Inferior parietal cortex (tissue), 1 donor: Measurements from ENCODE around the gene ASIC4.
A peak's percentile ranks its signal among the peaks of the same experiment; 100 is the strongest.

Experiments
- DNase-seq: peaks from one replicate; pipeline ENCODE4 v3.0.0-alpha.2; 2016; ENCODE audit errors: extremely low spot score

ASIC4 gene

GRCh38 chr2:219515874-219516629, 1.8 kb downstream of the ASIC4 start:
- DNase-seq, result no peak

- DNase-seq, result no peak
Observed at GRCh38 chr2:219516888-219517287, 2.6 kb downstream of the ASIC4 start.

DNA sequence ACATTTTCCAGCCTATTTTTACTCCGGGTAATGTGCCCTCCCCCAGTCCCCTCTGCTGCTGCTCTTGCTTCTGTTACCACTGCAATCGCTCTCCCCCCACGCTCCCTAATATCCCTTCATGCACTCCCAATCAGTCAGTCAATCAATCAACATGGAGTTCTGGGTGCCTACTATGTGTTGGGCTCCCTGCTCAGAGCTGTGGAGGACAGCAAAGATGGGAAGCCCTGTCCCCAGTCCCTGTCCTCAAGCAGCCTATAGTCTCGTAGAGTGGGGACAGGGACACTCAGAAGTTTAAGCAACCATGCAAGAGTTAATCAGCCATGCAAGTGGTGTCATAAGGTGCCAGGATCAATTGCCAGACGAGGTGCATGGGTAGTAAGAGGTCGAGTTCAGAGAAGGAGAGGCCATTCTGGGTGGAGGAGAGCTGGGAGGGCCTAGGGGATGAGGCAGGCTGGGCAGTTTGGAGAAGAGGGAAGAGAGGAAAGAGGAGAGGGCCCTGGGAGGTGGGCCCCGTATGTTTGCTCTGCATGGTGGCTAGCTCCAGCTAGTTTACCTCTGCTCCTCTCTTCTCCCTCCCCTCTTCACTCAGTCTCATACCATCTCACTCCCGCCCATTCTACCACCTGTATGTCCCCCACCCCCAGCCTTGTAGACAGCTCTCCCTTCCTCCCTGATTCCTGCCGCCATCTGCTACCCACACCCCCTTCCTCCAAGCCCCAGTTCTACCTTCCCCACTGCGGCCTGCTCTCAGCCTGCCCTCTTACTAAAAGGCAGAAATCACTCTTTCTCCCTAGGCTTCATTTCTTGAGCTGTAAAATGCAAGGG, 3.9 kb downstream of the ASIC4 start:
- DNase-seq, result no peak

GRCh38 chr2:219519526-219519916, 5.2 kb downstream of the ASIC4 start:
- DNase-seq, result no peak

- DNase-seq, result no peak
Observed at GRCh38 chr2:219520079-219520478, 5.8 kb downstream of the ASIC4 start.

DNA sequence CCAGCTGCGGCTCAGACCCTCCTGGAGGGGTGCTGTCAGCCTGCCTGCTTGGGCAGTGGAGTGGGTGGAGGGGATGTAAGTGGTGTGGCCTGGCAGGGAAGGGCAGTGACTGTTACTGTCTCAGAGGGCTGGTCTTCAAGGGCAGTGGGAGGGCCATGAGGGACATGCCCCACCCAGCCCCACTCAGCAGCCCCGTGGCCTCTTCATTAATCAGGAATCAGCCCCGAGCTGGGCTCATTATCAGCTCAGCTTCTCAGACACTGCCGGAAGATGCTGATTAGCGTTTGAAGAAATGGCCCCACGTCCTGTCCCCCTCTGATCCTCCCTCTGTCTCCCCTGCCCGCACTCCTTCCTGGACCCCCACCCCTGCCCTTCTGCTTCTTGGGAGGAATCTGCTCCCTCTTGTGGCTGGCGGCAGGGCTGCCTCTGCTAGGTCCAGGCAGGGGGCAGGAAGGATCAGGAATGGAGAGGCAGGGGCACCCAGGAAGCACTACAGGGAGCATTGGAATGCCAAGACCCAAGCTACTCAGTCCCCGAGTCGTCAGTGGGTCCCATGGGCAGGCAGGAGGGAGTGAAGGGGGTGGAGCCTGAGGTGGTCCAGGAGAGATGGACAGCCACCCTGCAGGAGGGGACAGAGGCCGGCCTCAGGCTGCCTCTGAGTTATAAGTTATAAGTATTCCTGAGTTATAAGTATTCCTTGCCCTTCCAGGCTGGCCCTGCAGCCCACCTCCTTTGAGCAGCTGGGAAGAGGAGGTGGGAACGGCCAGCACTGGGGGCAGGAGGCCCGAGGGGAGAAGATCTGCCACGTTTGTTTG, 7.0 kb downstream of the ASIC4 start:
- no peak for DNase-seq

GRCh38 chr2:219522111-219523030, 8.1 kb downstream of the ASIC4 start:
- DNase-seq, result no peak

DNA sequence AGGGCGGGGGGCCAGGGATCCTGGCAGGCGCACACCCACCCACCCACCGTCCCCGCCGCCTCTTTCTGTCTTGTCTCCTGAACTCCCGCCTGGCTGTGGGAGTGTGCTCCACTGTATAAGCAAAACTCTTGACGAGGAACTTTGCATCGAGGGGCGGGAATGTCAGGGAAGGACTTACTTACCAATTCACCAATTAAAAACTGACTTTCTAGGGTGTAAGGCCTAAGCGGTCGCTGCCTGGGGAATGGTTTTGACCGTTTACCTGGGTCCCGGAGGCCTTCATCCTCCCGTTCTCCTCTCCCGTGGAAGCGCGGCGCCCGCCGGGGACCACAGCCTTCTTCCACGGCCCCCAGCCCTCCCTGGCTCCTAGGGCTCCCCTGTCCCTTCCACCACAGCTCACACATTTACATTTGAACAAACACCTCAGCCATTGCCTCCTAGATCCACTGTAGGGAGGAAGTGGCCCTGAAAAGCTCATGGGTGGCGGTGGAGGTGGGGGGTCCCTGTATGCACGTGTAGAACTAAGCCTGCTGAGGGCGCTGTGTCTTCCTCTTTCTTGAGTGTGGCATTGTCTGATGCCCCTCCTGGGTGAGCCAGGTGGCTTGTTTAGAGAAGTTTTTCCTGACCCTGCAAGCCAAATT, 8.9 kb downstream of the ASIC4 start:
- DNase-seq, result no peak

- DNase-seq, result no peak
Observed at GRCh38 chr2:219524817-219525216, 10.5 kb downstream of the ASIC4 start.

GRCh38 chr2:219525533-219526232, 11.4 kb downstream of the ASIC4 start:
- no peak for DNase-seq

GRCh38 chr2:219526320-219527075, 12.2 kb downstream of the ASIC4 start:
- DNase-seq, result no peak

- DNase-seq, result no peak
Observed at GRCh38 chr2:219527076-219527394, 12.8 kb downstream of the ASIC4 start.

DNA sequence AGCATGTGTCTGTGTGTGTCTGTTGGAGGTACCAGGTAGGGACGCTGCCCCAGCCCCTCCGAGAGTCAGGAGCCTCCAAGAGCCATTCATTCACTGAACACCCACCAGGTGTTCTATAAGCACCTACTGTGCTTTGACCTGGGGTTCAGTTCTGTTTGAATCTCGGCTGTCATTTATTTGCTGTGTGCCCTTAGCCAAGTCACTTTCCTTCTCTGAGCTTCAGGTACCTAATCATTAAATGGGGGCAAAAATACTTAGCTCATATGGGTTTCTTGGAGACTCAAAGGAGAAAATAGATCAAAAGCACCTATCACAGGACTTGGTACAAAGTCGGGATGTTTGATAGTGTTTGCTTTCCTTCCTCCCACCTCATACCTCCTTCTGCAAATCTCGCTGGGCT, 13.2 kb downstream of the ASIC4 start:
- DNase-seq, result no peak

GRCh38 chr2:219530048-219530963, 16.0 kb downstream of the ASIC4 start:
- DNase-seq, result peak; percentile 92

DNA sequence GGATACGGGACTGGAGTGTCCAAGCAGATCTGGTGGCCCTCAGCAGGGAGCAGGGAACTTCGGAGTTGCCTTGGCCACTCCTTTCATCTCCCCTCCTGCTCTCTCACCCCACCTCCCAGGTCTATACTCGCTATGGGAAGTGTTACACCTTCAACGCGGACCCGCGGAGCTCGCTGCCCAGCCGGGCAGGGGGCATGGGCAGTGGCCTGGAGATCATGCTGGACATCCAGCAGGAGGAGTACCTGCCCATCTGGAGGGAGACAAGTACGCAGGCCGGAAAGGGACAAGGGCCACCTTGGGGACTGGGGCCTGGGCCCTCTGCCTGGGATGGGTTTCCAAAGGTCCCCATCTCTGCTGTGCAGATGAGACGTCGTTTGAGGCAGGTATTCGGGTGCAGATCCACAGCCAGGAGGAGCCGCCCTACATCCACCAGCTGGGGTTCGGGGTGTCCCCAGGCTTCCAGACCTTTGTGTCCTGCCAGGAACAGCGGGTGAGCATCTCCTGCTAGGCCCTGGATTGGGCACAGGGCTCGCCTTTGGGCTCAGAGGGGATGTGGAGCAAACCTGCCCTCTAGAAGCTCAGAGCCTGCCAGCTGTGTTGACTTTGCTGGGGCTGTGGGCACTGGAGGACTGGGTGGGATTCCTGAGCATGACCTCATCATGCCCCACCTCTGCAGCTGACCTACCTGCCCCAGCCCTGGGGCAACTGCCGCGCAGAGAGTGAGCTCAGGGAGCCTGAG, 17.5 kb downstream of the ASIC4 start:
- no peak for DNase-seq

GRCh38 chr2:219532378-219532649, 18.0 kb downstream of the ASIC4 start:
- no peak for DNase-seq

DNA sequence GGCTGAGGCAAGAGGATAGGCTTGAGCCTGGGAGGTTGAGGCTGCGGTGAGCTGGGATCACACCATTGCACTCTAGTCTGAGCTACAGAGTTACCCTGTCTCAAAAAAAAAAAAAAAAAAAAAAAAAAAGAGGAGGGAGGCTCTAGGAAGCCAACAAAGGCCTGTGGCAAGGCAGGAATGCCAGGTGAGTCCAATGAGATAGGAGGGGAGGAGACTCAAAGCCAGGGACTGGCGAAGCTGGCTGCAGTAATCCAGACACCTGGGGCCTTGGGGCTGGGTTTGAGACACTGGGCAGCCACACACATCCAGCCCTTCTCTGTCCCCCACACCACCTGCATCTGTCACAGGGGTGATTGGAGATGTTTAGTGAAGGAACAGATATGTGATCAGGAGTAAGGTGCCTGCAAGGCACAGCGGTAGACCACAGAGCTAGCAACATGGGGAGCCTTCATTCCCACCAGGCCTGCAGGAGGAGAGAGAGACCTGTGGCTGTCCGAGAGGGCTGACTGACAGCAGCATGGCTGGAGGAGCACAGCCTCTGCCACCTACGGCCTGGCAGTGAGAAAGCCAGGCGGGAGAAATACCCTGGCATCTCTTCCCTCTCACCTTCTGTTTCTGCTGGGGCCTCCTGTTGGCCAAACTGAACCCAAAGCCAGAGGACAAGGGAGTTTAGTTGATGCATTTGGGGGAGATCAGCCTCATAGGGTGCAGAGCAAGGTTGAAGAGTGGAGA, 19.8 kb downstream of the ASIC4 start:
- no peak for DNase-seq
